HL-60/S4 (cell line): ENCODE measurements around the gene MED15.

Experiments used
- in situ Hi-C: fragments of 300-500 bp; cut with MboI; formaldehyde crosslinking; loops from 2 replicates; pipeline ENCODE4 v1.14.3; 2022; ENCODE audit warnings: low sequenced_read_pairs

MED15 gene

DNA sequence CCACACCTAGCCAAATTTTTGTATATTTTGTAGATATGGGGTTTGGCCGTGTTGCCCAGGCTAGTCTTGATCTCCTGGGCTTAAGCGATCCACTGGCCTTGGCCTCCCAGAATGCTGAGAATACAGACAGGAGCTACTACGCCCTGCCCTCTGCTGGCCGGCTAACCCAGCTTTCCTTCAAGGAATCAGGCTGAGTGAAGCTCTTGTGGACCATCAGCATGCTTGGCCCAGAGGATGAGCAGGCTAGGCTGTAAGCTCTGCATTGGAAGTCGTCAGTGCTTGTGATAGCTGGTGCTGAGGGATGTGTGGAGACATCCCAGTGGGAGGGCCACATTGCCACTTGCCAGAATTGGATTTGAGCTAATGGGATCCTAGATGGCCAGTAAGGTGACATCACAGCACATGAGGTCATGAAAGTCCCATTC lies 60.6 kb downstream of the MED15 start:
- in situ Hi-C loops = no loop called here

DNA sequence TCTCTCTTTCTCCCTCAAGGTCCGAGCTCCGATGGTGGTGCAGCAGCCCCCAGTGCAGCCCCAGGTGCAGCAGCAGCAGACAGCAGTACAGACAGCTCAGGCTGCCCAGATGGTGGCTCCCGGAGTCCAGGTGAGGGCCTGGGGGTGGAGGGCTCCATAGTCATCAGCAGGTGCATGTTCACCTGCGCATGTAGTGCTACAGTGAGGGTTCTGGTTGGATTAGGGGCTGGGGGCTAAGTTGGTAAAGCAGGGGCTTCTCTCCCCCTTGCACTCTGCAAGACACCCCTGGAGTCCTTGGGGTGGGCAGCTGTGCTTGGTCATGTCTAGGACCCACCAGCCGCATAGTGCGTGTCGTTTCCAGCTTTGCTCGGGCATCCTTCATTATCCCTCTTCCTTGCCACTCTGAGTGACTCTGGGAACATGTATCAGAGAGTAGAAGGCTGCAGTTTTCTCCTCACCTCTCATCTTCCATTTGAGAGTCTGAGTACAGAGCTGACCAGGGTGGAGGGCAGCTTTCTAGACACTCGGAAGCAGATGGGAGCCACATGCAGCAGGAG lies 61.2 kb downstream of the MED15 start:
- in situ Hi-C loops = no loop called here

DNA sequence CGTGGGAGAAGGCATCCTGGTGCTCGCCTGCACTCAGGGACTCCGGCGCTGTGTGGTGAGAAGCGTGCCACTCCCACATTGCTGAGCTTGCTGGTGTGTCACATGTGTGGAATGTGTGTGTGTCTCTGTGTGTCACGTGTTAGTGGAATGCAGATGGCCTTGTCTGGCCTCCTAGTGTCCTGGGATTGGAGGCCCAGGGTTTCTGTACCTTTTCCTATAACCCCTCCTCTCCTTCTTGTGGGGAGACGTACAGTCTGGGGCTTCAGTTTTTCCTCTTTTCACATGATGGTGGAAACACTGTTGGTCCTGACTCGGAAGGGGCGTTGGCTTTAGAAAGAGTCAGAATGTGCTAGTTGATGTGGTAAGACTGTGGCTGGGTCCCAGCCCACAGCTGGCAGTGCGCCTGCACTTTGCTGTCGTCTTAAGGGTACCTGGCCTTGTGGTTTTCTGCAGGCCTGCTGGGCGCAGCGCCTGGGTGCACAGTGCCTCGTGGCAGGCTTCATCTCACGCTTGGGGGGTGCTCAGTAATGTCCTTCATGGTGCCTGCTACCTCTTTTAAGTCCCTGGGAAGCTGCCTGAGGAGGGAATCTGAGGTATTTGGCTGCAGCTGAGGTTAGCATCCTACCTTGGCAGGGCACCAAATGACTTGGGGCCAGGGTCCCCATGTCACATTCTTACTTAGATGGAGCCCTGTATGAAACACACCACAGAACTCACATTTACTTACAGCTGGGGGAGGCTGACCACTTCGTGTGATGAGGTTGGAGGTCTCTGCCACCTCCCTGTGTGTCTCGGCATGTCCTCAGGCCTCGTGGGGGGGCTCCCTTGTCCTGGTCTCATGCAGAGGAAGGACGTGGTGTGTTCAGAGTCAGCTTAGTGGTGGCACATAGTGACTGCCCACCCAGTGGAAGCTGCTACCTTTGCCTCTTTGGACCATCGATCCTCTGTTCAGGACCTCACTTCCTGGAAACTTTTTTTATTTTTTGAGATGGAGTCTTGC lies 61.9 kb downstream of the MED15 start:
- in situ Hi-C loops = no loop called here

DNA sequence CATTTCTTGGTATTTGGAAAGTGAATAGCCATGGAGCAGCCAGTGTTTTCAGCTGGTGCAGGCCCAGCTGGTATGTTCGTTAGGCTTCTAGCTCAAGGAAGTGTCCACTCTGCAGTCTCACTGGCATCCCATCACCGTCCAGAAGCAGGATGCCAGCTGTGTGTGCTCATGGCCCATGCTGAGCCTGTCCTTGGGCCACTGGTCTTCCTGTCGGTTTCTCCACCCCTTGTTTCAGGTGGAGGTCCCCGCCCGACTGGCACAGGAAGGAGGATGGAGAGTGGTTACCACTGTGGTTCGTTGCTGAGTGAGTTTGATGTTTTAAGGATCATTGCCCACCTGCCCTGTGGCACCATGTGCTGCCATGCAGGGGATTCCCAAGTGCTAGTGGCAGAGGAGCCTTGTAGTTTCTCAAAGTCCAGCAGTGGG lies 63.7 kb downstream of the MED15 start:
- in situ Hi-C loops = no loop called here

DNA sequence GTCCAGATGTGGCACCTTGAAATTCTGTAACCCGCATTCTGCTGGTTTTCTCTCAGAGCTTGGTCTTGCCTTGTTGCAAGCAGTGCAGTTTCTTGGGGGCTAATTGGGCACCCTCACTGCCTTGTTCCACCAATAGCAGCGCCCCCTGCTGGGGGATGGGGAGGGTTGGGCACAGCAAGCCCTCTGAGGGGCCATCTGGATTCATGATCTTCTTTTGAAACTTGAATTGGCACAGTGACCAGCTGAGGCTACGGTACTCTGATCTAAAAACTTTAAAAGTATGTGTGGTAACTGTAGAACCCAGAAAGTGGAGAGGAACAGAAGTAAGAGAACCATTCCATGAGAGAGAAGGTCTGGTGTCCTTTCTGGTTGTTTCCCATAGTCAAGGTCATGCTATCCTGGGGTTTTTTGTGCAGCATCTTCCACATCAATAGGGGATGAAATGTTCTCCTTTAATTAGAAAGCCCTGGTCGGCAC lies 64.2 kb downstream of the MED15 start:
- in situ Hi-C loops = no loop called here

DNA sequence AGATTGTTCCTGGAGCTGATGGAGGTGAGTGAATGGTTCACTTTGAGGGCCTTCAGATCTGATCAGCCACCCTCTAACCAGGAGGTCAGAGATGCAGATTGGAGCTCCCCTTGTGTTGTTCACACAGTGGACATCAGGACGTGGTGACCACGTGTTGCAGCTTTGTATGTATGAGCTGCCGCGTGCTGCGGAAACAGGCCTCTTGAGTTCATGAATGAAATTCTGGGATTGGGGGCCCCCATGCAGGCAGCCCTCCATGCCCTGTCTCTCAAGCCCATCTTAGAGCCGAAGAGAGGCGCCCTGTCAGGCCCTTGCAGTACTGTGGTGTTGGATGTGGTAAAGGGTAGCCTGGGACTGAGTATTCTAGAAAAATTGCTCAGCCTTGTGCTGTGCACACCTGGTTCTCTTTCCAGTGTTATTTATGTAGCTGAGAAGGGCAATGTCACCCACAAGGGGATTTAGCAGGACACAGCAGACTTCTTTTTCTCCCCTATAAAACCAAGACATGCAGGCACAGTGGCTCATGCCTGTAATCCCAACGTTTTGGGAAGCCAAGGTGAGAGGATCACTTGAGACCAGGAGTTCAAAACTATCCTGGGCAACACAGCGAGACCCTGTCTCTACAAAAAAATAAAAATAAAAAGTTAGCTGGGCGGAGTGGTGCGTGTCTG lies 64.9 kb downstream of the MED15 start:
- in situ Hi-C loops = no loop called here

DNA sequence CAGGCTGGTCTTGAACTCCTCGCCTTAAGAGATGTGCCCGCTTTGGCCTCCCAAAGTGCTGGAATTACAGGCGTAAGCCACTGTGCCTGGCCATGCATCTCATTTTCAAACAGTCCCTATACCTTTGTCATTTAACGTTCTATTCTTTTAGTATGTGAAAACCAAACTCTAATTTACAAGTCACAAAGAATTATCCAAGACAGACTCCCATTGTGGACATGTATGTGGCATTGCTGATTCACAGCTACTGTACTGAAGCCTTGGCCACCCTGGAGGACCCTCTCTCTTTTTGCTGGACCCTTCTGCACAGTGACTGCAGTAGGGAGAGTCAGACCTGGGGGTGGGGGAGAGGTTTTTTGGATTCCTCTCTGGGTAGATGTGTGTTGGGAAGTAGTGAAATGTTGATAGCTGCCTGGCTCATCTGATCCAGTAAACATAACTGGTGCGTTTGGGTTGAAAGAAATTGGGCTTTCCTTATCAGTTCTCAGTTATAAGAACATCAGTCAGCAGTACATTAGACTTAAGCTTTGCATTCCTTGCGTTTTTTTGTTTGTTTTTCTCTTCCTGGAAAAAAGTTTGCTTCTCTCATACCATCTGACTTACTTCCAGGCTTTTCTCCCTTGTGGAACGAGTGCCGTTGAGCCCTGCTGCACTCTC lies 65.9 kb downstream of the MED15 start:
- in situ Hi-C loops = no loop called here

DNA sequence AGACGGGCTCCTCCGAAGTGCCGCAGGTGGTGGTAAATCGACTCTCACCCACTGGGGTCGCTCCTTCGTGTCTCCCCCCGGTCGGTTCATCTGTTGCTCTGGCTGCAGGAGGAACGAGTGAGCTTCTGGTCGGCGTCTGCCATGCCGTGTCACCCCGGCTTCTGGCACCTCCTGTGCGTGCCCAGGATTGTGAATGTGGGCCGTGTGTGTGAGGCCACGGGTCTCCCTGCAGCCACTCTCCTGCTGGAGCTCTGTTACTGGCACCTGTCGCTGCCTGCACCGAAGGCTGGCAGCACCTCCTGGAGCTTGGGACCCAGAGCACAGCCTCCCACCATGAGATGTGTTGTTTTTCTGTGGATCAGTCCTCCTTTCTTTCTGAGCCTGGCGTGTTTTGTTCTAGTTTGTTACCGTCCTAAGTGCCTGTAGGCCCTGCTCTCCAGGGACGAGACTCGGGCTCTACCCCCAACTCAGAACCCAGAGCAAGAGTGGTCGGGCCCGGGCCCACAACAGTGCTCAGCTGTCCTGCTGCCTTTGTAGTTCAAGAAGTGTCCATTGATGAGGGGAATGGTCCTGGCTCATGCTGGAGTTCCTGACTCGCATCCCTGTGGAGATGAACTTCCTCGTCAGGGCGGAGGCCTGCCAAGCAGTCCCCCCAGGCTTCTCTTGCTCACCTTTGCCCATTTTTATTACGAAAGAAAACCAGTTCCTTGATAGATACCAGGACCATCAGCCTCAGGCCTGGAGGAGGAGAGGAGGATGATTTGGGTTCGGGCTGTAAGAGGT lies 66.6 kb downstream of the MED15 start:
- in situ Hi-C loops = no loop called here

DNA sequence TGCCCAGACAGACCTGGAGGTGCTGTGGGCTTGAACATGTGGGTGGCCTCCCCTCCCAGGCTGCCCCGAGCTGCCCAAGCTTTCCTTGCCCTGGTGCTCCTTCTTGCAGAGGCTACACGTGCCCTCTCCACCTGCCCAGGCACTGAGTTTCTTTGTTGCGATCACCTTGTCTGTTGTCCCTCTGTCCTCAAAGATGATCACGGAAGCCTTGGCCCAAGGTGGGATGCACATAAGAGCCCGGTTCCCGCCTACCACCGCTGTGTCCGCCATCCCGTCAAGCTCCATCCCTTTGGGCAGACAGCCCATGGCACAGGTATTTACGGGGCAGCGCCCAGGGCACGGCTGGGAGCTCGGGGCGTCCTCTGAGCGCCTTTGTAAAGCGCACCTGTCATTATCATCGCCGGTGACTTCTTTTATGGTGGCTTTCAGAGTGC lies 67.5 kb downstream of the MED15 start:
- in situ Hi-C loops = no loop called here

DNA sequence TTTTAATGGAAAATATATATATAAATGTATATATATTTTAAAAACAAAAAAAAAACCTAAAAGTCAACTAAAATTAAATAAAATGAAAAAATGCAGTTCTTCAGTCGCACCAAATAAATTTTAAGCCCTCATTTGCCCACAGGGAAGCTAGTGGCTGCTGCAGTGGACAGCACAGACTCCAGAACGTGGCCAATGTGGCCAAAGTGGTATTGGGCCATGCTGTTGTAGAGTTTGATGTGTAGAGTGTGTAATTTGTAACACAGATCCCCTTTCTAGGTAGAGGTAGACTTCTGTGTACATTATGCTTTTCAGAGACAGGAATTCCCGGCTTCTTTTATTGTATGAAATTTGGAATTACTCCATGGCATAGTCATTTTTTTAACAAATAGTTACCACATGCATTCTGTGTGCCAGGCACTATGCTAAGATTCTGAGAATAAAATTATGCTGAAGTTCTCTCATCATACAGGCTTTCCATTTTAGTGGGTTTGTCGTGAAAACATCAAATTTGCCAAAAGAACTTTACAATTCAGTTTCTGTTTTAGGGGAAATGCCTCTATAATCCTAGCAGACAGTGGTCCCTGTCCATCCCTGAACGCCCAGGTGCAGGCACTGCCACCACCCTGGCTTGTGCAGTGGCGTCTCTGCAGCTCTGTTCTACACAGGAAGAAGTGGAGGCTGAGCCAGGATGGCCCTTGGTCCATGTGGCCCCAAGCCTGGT lies 68.5 kb downstream of the MED15 start:
- in situ Hi-C loops = no loop called here

DNA sequence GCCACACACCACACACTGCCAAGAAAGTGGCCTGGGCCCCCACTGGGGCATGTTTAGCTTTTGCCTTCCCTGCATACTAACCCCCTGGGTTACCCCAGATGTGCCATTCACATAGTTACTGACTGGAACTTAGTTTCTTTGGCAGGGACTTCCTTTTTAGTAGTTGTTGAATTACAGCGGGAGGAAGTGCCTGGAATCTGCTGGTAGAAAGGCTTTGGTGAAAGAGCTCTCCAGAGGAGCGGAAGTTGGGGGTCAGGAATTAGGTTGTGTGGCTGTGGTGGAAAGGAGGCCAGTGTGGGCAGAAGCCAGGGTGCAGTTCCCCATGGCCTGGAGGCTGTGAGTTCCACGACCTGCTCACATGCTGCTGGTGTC lies 69.0 kb downstream of the MED15 start:
- in situ Hi-C loops = no loop called here

DNA sequence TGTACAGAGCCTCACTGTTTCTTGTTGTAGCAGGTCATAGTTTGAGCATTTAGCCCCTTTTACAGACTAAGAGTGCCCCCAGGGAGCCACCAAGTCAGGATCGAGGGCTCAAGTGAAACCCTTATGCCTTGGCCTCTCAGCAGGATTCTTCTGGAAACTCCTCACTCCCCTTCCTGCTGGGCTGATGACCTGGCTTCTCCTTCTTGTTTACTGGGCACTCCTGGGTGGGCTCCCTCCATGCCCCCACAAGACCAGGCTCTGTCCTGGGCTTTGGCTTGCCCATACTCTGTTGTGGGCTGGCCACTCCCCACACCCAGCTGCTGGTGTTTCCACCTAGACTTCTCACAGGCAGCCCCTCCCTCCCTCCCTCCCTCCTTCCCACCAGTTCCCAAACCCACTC lies 69.6 kb downstream of the MED15 start:
- in situ Hi-C loops = no loop called here

DNA sequence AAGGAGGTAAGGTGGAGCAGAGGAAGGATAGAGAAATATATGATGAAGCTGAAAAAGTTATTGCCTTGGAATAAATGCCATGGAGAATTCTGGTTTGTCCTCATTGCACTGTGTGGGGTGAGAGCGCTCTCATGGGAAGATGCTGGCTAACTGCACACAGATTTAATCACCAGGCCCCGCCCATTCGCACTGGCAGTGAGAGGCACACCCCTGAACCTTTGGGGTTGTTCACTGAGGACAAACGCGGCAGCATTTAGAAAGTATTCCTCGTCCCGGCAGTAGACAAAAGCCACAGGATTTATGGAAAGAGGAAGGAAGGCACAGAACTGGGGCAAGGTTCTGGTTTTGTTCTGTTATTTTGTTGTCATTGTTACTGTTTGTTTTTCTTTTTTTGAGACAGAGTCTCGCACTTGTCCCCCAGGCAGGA lies 70.2 kb downstream of the MED15 start:
- in situ Hi-C loops = no loop called here

DNA sequence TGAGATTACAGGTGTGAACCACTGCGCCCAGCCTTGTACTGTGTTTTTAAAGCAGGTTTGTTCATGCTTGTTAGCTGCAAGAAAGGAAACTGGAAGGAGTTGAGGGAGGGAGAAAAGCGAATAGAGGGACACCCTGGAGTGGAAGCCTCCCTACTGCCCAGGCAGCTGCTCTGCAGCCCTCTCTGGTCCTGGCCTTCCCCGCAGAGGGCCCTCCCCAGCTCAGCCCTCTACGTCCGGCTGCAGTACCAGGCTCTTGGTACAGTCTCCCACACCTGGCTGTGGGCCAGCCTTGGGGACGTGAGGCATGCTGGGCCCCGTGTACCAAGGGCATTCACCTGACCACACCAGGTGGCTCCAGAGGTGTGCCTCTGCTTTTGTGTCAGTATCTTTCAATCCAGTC lies 70.8 kb downstream of the MED15 start:
- in situ Hi-C loops = no loop called here

DNA sequence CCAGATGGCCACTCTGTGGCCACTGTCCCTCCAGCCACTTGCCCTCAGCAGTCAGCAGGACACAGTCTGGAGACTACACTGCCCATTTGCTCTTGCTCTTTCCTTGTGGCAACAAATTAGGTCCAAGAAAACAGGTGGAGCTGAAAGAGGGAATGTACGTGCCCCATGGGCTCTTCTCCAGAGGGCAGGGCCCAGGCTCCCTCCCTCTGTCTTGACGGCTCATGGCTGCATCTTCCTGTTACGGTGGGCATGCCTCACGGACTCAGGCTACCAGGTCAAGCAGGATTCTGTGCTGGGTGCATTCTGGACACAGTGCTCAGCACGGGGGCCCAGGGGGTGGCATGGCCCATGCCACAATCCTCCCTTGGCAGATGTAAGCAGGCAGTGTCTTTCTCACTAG lies 71.3 kb downstream of the MED15 start:
- in situ Hi-C loops = no loop called here

DNA sequence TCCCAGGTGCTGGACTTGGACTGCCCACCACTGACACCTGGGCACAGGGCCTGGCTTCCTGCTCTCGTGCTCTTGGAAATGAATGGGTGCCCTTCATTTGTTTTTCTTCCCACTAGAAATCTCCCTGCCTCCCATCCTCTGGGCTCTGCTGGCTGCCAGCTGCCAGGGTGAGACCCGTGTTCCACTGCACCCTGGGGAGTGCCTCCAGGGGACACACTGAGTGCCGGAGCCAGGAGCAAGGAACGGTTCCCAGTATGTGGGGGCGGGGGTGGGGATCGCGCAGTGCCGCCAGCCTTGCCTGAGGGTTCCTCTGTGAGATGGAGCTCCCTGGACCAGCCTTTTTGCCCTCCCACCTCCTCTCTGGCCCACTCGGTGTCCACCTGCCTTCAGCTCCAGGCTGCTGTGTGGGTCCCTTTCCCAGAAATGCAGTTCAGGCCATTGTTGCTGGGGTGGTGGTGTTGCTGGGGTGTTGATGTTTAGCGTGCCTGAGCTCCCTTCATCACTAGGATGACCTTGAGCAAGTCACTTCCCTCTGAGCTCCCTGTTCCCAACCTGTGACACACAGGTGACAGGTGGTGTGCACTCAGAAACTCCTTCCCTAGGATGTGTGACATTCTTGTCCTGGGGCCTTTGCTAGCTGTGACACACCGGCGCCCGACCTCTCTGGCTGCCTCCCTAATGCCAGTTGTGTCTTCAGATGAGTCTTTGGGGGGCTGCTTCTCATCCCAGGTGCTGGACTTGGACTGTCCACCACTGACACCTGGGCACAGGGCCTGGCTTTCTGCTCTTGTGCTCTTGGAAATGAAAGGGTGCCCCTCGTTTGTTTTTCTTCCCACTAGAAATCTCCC lies 72.1 kb downstream of the MED15 start:
- in situ Hi-C loops = no loop called here

DNA sequence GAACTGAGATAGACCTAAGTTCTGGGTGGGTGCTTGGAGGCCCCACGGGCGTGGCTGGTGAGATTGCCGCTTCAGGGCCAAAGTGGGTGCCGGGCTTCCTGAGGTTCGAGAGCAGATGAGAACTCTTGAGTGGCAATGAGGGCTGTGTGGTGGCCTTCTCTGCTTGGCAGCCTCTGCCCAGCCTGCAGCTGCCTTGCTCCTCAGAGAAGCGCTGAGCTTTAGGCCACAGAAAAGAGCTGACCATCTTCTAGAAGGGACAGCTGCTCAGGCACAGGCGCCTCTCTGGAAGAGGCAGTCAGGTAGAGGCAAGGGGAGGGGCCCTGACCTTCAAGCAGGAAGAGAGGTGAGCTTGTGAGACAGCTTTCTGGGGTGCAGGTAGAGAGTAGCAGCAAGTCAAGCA lies 72.8 kb downstream of the MED15 start:
- in situ Hi-C loops = no loop called here

DNA sequence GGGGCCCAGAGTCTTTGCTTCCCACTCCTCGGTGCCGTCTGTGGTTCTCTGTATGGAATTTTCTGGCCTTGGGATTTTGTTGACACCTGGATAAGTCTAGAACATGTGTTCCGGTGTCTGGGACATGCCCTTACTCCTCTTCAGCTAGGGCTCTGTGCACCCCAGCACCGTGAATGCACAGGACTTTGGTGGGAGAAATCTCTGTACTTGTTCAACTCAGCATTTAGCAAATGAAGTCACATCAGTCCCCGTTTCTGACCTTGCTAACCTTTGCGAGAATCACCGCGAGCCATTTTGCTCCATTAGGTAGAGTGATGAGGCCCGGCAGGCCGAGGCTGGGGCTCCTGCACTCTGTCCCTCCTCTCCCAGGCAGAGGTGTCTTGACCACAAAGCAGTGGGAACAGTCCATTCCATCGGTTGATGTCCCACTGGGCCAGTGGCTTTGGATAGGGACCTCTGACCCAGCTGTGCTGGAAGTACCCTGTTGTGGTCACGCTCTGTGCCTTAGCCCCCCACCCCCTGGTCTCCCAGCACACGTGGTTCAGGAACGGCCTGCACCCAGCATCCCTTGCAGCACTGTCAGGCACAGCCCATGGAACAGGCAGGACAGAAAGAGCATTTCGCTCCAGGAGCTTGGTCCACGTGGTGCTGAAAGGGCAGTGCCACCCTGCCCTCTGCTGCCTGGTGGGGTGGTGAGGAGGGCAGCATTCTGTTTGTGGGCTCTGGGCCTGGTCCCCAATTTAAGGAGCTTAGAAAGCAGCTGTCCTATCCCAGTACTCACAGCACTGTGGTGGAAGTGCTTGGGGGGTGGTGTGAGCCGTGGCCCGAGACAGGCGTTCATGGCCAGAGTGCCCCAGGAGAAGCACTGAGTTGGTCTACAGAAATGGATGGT lies 73.4 kb downstream of the MED15 start:
- in situ Hi-C loops = no loop called here
